ENCODE measurements around the gene SFMBT2.
A peak's percentile ranks its signal among the peaks of the same experiment; 100 is the strongest.
"Not testable (repeated sequence)": the region's sequence is repeated elsewhere in the genome, so short reads cannot be mapped to it uniquely, and the experiment has no call there.

The SFMBT2 gene

GRCh38 chr10:7209458-7209857, 201.4 kb downstream of the SFMBT2 start:
- DNase-seq, result no peak

- no peak for DNase-seq
Observed at GRCh38 chr10:7206412-7207100, 204.3 kb downstream of the SFMBT2 start.

- DNase-seq, result no peak
Observed at GRCh38 chr10:7205656-7206055, 205.2 kb downstream of the SFMBT2 start.

- DNase-seq, result no peak
Observed at GRCh38 chr10:7202793-7203355, 208.0 kb downstream of the SFMBT2 start.

GRCh38 chr10:7199152-7199760, 211.6 kb downstream of the SFMBT2 start:
- no peak for DNase-seq

GRCh38 chr10:7196284-7196683, 214.6 kb downstream of the SFMBT2 start:
- DNase-seq, result no peak

GRCh38 chr10:7195118-7195517, 215.7 kb downstream of the SFMBT2 start:
- no peak for DNase-seq

GRCh38 chr10:7194571-7194970, 216.3 kb downstream of the SFMBT2 start:
- no peak for DNase-seq

- peak; percentile 53 for DNase-seq
Observed at GRCh38 chr10:7193369-7193768, 217.5 kb downstream of the SFMBT2 start.

GRCh38 chr10:7192831-7193361, 217.9 kb downstream of the SFMBT2 start:
- peak; percentile 89 for DNase-seq

GRCh38 chr10:7192061-7192460, 218.8 kb downstream of the SFMBT2 start:
- no peak for DNase-seq

- DNase-seq, result not testable (repeated sequence)
Observed at GRCh38 chr10:7190772-7191171, 220.1 kb downstream of the SFMBT2 start.

GRCh38 chr10:7189909-7190308, 220.9 kb downstream of the SFMBT2 start:
- no peak for DNase-seq

- DNase-seq, result no peak
Observed at GRCh38 chr10:7188456-7189050, 222.3 kb downstream of the SFMBT2 start.

- no peak for DNase-seq
Observed at GRCh38 chr10:7186387-7187018, 224.3 kb downstream of the SFMBT2 start.

GRCh38 chr10:7185367-7185690, 225.5 kb downstream of the SFMBT2 start:
- no peak for DNase-seq

- DNase-seq, result peak; percentile 17
Observed at GRCh38 chr10:7184660-7185366, 226.0 kb downstream of the SFMBT2 start.

GRCh38 chr10:7184116-7184515, 226.7 kb downstream of the SFMBT2 start:
- not testable (repeated sequence) for DNase-seq

GRCh38 chr10:7182327-7182726, 228.5 kb downstream of the SFMBT2 start:
- not testable (repeated sequence) for DNase-seq

GRCh38 chr10:7181420-7181819, 229.4 kb downstream of the SFMBT2 start:
- DNase-seq, result no peak

GRCh38 chr10:7179536-7179935, 231.3 kb downstream of the SFMBT2 start:
- DNase-seq, result no peak

- no peak for DNase-seq
Observed at GRCh38 chr10:7173948-7174347, 236.9 kb downstream of the SFMBT2 start.

- DNase-seq, result no peak
Observed at GRCh38 chr10:7171825-7172224, 239.0 kb downstream of the SFMBT2 start.
